A673 (cell line): ENCODE results near the gene DPM1. TPM values are rescaled to one million over a fixed set of nuclear protein-coding genes. Genes with fewer than 3 reads are reported as not detected.

Experiments used
- BruUV-seq: library from RNA; stranded (reverse); fragments of 400-500 nt; replicated peaks from 2 replicates; lab custom pipeline; 2021; lab: Mats Ljungman, UMichigan
- CTCF ChIA-PET: fragments of 300-600 bp; sonication (Branson Sonifier 250); formaldehyde crosslinking; loops from one replicate; lab custom pipeline; 2022; ENCODE audit warnings: antibody characterized with exemption; lab: Charles Lee
- POLR2A ChIA-PET: fragments of 300-600 bp; sonication (Branson Sonifier 250); formaldehyde crosslinking; loops from one replicate; lab custom pipeline; 2022; ENCODE audit warnings: antibody characterized with exemption; ENCODE audit not compliant: low non-redundant PET; lab: Charles Lee
- DNase-seq: peaks from one replicate; pipeline ENCODE4 v3.0.0-alpha.2; 2015; ENCODE audit warnings: low spot score
- H3K27ac ChIP-seq: fragments of 200-600 bp; sonication (generic); 2 replicates; pipeline ENCODE4 v1.5.1; 2016; ENCODE audit warnings: mixed run types, low read depth, mild to moderate bottlenecking, mixed read lengths, antibody characterized with exemption, low read length; ENCODE audit not compliant: poor library complexity, severe bottlenecking
- H3K27me3 ChIP-seq: fragments of 200-600 bp; sonication (generic); replicated peaks from 2 replicates; pipeline ENCODE4 v1.6.1; 2017; ENCODE audit warnings: mixed run types, low read depth, mild to moderate bottlenecking, mixed read lengths, antibody characterized with exemption, low read length; ENCODE audit not compliant: insufficient read depth, poor library complexity
- H3K36me3 ChIP-seq: fragments of 200-600 bp; sonication (generic); 2 replicates; pipeline ENCODE4 v1.6.1; 2016; ENCODE audit warnings: mixed run types, mild to moderate bottlenecking, mixed read lengths, antibody characterized with exemption, low read length; ENCODE audit not compliant: insufficient read depth, poor library complexity, severe bottlenecking
- H3K4me1 ChIP-seq: fragments of 200-600 bp; sonication (generic); 2 replicates; pipeline ENCODE4 v1.6.1; 2017; ENCODE audit warnings: mixed run types, mild to moderate bottlenecking, mixed read lengths, antibody characterized with exemption, low read length; ENCODE audit not compliant: insufficient read depth, poor library complexity, severe bottlenecking
- H3K4me3 ChIP-seq: fragments of 200-600 bp; sonication (generic); 2 replicates; pipeline ENCODE4 v1.5.1; 2016; ENCODE audit warnings: low read depth, mixed run types, mild to moderate bottlenecking, mixed read lengths, low read length; ENCODE audit not compliant: poor library complexity, severe bottlenecking
- H3K9me3 ChIP-seq: fragments of 200-600 bp; sonication (generic); 2 replicates; pipeline ENCODE4 v1.6.1; 2016; ENCODE audit warnings: mixed run types, low read depth, mild to moderate bottlenecking, mixed read lengths, antibody characterized with exemption, low read length; ENCODE audit not compliant: poor library complexity, severe bottlenecking
- CTCF ChIP-seq: fragments of 300-800, 200-600 bp; sonication (generic); conservative IDR thresholded peaks from 2 replicates; pipeline ENCODE4 v1.5.1; 2017; ENCODE audit warnings: low read depth, mild to moderate bottlenecking, antibody characterized with exemption, low read length, moderate library complexity, mixed read lengths
- EZH2 ChIP-seq: fragments of 200-600 bp; sonication (generic); IDR thresholded peaks from 2 replicates; pipeline ENCODE4 v1.6.1; 2017; ENCODE audit warnings: borderline replicate concordance, low read depth, mild to moderate bottlenecking, mixed read lengths, antibody characterized with exemption, low read length; ENCODE audit not compliant: poor library complexity, severe bottlenecking
- intact Hi-C: fragments of 100-400 bp; cut with micrococcal nuclease; formaldehyde crosslinking; loops from one replicate; pipeline ENCODE4 v1.10.0; 2022; ENCODE audit not compliant: unreplicated experiment
- total RNA-seq: library from RNA; stranded (reverse); gene quantifications from 2 replicates; pipeline ENCODE4 v1.2.3, GENCODE V29; 2021

Gene DPM1
- total RNA-seq, 1 experiment from 2014 or later = 65.5 TPM

DNA sequence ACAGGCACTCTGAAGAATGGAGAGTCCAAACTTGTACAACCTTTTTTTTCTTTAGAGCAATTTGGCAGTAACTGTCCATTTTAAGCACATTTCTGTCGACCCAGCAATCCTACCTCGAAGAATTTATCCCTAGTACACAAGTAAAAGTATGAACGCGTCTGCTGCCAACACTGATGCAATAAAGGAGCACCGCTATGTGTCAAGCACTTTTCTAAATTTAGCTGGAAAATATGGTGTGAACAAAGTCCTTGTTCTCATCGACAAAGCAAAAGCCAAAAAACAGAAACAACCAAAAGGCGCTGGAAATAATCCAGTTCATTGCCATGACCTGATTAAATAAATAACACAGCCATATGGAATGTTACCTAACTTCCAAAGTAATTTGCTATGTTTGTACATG, 1.1 kb downstream of the DPM1 start:
- Histone ChIP-seq H3K9me3 (no peaks in the 10 kb centered on the region), H3K36me3 (peaks cover 26% of the 10 kb centered on the region), H3K4me1 (peaks cover 24% of the 10 kb centered on the region), H3K27ac (peak overlapping the region; percentile 100), H3K4me3 (peak overlapping the region; percentile 95), H3K27me3 (no peaks in the 10 kb centered on the region)
- POLR2A ChIA-PET = no interaction called here
- no TSS peak for BruUV-seq
- CTCF ChIA-PET = interaction anchor here (1.1 to 1.4 kb wide), 2 partner anchors 26 to 163 kb away, joined by 3 read pairs; partner anchors contain the start of genes ADNP and BCAS4
- intact Hi-C loops = no loop called here
- no peak for TF ChIP-seq EZH2
- no peak for DNase-seq

GRCh38 chr20:50953821-50954220, 4.5 kb downstream of the DPM1 start:
- Histone ChIP-seq H3K4me3 (no peak overlapping the region), H3K27me3 (no peaks in the 10 kb centered on the region), H3K4me1 (peaks cover 13% of the 10 kb centered on the region), H3K36me3 (peaks cover 42% of the 10 kb centered on the region), H3K9me3 (no peaks in the 10 kb centered on the region), H3K27ac (no peak overlapping the region)
- DNase-seq = no peak
- POLR2A ChIA-PET = no interaction called here
- no peak for TF ChIP-seq CTCF
- intact Hi-C loops = no loop called here
- CTCF ChIA-PET = no interaction called here
- BruUV-seq = no TSS peak

DNA sequence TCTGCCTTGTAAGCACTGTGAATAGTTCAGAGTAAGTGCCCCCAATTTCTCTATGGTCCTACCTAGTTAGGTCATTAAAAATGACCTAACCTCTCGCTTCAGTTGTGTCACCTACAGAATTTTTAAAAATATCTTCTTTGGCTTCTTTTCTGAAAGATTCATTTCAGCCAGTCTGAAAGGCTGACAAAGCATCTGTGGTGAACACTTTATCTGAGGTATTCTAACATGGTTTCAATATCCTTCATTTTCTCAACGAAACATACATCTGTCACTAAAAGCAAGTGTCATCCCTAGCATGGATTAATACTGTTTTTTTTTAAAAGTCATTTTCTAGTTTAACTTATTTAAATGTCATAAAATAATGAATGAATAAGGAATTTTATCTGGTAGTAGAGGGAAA, 5.1 kb downstream of the DPM1 start:
- BruUV-seq = no TSS peak
- no peak overlapping the region for H3K27ac ChIP-seq
- peaks cover 48% of the 10 kb centered on the region for H3K36me3 ChIP-seq
- H3K4me3 ChIP-seq = no peak overlapping the region
- intact Hi-C loops = no loop called here
- TF ChIP-seq EZH2 = no peak
- TF ChIP-seq CTCF = no peak
- H3K27me3 ChIP-seq = no peaks in the 10 kb centered on the region
- ChIA-PET POLR2A (no interaction called here), CTCF (no interaction called here)
- no peaks in the 10 kb centered on the region for H3K9me3 ChIP-seq
- peaks cover 13% of the 10 kb centered on the region for H3K4me1 ChIP-seq
- no peak for DNase-seq

DNA sequence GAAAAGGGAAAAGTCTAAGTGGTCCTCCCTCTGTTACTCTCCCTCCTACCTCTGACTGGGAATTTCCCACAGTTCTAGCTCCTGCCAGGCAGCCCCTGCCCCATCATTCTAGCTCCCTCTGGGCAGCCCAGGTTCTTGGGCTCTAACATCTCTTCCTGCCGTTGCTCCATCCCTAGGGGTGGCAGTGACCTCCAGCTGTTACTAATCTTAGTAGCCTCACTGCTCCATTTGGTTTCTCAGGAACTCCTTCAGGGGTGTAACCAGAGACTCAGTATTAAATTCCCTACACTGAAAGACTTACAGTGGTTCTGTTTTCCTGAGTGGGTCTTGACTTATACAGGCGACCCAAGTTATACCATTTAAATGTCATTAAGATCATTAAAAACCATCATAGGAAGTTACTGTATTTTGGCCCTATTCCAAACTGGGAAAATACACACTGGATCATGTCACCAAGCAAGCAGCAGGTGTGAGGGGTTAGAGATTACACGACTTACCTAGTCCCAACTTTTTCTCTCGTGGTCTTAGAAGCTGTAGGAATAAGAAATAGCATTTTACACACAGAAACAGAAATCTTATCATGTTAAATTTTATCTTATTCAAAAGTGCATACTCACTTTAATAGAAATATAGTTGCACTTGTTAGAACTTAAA, 10.1 kb downstream of the DPM1 start:
- Histone ChIP-seq H3K4me3 (no peak overlapping the region), H3K4me1 (no peaks in the 10 kb centered on the region), H3K27ac (no peak overlapping the region), H3K36me3 (peaks cover 68% of the 10 kb centered on the region), H3K27me3 (no peaks in the 10 kb centered on the region), H3K9me3 (no peaks in the 10 kb centered on the region)
- intact Hi-C loops = no loop called here
- POLR2A ChIA-PET = interaction anchor here (0.5 kb wide), 1 partner anchor 14 kb away, joined by 4 read pairs; no protein-coding TSS in a partner anchor
- BruUV-seq = no TSS peak
- no peak for DNase-seq
- TF ChIP-seq CTCF = no peak
- no peak for TF ChIP-seq EZH2
- CTCF ChIA-PET = interaction anchor here (1.2 kb wide), 1 partner anchor 130 kb away, joined by 3 read pairs; no protein-coding TSS in a partner anchor
